Stimulated activated CD8-positive, alpha-beta memory T cell treated with anti-CD3 and anti-CD28 coated beads, Interleukin-15, amount 100 ng/mL, for 1 hour (primary cell): Measurements from ENCODE around the gene CROCC.
"Not testable (repeated sequence)": the region's sequence is repeated elsewhere in the genome, so short reads cannot be mapped to it uniquely, and the experiment has no call there.

ENCODE experiments used
- DNase-seq: peaks from one replicate; pipeline ENCODE4 v3.0.0-alpha.2; 2020; ENCODE audit warnings: low read depth

CROCC gene

DNA sequence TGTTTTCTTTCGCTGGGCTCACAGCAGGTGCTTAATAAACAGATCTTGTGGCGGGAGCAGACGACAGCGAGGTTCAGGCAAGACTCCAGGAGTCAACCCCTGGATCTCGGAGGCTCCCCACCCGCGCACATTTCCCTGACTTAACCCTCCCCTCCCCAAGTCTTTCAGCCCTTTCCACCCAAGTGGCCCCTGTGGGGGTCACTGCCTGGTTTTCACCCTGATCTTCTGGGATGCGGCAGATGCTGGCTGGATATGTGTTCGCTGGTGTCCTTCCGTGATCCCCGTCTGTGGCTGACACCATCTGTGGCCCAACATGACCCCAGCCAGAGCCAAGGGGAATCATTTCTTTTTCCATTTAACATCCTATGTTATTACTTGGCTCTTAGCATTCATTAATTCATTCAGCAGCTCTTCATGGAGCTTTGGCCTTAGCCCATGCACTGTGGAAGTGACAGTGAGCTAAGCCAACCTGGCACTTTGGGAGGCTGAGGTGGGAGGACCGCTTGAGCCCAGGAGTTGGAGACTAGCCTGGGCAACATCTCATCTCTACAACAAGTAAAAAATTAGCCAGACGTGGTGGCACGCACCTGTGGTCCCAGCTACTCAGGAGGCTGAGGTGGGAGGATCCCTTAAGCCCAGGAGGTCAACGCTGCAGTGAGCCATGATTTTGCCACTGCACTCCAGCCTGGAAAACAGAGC, 6.7 kb upstream of the CROCC start:
- not testable (repeated sequence) for DNase-seq

DNA sequence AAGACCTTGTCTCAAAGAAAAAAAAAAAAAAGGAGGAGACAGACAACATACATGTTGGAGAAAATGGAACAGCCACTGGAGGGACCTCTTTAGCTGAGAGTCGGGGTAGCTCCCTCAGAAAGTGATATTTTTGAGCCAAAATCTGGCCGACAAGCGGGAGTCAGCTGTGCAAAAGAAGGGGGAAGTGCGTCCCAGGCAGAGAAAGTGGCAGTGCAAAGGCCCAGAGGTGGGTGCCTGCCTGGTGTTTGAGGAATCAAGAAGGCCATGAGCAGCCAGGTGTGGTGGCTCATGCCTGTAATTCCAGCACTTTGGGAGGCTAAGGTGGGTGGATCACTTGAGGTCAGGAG, 6.1 kb upstream of the CROCC start:
- no peak for DNase-seq

DNA sequence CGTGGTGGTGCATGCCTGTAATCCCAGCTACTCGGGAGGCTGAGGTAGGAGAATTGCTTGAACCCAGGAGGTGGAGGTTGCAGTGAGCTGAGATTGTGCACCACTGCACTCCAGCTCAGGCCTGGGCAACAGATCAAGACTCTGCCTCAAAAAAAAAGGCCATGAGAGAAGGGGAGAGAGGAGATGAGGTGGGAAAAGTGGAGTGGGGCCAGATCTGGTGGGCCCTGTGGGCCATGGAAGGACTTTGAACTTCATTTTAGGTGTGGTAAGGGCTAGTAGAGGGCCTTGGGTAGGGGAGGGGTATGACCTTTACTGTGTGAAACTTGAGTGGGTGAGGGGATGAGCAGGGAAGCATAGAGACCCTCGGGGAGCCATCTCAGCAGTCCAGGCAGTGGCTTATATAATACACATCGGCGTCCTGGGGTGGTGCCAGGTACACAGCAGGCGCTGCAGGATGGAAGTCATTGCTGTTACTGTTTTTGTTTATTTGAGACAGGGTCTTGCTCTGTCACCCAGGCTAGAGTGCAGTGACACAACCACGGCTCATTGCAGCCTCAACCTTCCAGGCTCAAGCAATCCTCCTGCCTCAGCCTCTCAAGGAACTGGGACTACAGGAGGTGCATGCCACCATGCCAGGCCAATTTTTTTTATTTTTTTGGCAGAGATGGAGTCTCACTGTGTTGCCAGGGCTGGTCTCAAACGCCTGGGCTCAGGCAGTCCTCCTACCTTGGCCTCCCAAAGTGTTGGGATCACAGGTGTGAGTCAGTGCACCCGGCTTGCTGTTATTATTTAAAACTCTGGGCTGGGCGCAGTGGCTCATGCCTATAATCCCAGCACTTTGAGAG, 5.5 kb upstream of the CROCC start:
- not testable (repeated sequence) for DNase-seq

DNA sequence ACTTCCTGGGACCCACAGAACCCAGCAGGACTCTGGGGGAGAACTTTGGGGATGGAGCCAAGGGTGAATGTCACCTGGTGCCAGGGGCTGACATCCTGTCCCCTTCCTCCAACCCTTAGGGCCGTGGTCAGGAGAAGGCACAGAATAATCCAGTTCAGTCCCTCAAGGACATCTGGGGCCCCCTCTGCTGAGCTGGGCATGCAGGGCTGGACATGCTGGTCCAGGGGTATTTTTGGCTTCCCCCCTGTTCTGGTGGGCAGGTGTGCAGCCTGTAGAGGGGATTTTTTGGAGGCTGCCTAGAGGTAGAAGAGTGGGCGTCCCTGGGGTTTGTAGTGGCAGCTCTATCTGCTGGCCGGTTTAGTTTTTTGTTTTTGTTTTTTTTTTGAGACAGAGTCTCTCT, 3.4 kb upstream of the CROCC start:
- DNase-seq: no peak

DNA sequence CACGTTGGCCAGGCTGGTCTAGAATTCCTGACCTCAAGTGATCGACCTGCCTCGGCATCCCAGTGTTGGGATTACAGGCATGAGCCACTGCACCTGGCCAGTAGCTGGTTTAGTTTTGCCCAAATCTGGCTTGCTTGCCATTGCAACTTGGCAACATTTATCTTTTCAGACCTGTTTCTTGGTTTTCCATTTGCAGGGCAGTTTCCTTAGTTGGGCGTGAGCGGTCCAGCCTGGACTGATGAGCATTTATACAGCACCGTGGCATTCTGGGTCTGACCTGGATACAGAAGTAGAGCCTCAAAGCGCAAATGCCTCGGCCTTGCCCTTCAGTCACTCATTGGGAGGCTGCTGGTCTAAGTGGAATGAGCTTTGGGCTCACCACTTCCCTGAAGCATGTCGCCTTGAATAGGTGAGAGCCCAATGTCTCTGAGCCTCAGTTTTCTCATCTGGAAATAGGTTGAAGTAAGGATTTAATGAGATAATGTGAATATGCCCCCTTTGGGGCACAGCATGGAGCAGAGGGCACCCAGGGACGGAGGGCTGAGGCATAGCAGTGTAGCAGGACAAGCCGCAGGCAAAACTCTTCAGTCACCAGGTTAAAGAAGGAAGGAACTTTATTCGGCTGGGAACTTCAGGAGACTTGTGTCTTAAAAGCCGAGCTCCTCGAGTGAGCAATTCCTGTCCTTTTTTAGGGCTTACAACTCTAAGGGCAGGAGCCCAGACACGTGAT, 2.6 kb upstream of the CROCC start:
- not testable (repeated sequence) for DNase-seq

DNA sequence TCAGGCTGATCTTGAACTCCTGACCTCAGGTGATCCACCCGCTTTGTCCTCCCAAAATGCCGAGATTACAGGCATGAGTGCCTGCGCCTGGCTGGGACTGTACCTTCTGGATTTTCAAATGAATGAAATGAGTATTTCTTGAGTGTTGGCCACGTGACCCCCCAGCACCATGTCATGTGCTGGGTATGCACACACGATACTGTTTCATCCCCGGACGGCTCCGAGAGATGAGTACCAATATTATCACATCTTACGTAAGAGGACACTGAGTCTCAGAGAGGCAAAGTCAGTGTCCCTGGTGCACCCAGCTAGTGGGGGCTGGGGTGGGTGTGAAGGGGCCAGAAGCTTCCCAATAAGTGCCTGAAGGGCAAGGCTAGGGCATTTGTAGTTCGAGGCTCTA, 780 bp upstream of the CROCC start:
- no peak for DNase-seq

DNA sequence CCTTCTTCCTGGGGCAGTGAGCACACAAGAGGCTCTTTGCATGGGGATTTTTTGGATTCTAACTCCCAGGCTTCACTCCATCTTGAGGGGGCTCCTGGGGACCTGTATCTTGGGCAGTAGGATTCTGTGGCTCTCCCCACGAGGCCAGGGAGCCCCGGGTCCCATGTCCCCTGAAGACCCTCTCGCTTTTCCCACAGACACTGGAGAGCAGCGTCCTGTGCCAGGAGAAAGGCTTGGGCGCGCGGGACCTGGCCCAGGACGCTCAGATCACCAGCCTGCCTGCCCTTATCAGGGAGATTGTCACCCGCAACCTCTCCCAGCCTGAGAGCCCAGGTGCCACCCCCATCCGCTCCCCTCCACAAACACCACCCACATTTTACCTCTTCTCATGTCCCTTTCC, 735 bp downstream of the CROCC start:
- DNase-seq: no peak

DNA sequence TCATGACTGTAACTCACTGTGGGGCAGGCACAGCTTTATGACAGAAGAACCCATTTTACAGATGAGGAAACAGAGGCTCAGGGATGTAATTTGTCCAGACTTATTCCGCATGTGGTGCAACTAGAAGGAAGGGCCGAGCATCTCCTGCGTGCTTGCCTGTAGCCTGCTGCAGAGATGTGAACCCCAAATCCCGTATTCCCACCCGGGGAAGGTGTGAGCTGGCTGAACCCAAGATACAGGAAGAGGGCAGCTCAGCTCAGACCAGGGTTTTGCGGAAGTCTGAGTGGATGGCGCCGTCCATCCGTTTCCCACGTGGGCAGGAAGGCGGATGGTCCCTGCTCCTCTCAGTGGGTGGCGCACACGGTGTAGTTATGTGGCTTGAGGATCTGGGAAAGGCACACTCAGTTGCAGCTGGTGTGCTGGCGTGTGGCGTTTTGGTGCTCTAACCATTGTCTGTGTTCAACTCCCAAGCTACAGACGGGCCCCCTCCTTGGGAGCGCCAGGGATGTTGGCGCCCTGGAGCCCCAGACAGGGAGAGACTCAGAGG, 1.2 kb downstream of the CROCC start:
- no peak for DNase-seq

DNA sequence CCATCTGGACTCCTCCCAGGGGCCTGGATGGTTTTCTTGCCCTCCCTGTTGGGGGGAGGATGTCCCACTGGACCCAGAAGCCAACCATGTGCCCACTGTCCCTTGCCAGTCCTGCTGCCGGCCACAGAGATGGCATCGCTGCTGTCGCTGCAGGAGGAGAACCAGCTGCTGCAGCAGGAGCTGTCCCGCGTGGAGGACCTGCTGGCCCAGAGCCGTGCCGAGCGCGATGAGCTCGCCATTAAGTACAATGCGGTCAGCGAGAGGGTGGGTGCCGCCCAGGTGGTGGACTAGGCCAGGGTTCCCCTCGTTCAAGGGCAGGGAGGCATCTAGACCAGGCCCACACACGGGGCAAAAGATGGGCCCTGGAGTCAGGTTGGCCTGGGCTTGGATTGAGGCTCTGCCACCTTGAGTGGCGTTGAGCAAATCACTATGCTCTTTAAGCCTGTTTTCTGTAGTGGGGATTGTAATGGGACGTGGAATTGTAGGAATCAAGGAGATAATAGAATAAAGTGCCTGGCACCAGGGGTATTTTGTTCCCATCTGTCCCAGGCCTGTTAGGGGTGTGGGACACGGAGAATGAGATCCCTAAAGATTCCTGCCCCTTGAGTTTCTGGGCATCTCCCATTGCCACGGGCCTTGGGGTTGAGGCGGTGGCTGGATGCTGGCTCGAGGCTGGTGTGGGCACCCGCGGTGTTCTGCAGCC, 2.6 kb downstream of the CROCC start:
- DNase-seq: no peak

DNA sequence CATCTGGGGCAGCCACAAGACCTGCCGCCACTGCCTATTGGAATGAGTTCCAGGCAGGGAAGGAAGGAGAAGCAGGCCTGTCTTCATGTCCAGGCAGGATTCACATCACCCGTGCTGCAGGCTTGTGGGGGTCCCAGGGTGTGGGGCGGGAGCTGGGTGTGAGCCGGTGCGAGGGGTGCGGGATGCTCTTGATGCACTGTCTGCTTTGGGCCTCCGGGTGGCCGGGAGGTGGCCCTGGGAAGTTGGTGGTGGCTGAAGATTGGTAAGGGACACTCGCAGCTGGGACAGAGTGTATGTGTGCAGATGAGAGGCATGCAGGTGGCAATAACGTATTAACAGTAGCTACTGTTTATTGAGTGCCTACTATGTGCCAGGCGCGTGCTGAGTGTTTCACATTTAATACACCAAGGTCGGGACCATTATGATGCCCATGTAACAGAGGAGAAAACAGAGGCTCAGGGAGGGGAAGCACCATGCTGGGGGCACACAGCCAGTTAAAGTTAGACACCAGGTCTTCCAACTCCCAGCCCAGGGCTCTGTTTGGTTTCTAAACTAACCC, 3.3 kb downstream of the CROCC start:
- no peak for DNase-seq

DNA sequence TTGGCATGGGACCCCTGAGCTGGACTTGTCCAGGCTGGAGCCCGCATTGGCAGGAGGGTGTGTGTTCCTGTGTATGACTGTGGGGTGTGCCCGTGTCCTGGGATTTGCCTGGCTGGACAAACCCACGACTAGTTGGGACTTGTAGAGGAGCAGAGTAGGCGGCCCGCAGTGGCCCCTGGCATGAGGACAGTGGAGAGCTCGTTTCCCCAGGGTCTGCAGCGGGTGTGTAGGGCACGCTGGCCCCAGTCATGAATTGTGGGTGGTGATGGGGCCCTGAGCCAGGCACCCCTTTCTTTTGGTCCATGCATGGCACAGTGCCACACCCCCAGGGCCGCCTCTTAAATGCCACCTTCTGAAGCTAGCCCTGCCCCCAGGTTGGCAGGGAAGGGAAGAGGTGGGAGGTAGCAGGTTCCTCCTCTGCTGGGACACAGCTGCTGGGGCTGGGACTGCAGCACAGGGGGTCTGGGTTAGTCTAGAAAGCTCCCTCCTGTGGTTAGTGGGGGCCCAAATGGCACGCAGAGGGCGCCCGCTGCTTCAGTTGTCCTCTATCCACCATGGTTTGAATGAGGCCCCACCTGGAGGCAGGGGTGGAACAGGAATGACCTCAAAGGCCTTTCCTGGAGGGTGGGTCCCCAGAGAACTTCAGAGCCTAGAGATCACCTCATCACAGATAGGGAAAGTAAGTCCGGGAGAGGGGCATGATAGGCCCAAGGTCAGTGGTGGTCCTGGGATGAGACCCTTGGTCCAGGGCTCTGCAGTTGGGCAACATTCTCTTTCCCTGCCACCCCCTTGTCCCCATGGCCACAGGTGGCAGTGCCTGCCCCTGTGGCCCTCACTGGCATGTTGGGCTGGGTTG, 4.1 kb downstream of the CROCC start:
- DNase-seq: no peak

DNA sequence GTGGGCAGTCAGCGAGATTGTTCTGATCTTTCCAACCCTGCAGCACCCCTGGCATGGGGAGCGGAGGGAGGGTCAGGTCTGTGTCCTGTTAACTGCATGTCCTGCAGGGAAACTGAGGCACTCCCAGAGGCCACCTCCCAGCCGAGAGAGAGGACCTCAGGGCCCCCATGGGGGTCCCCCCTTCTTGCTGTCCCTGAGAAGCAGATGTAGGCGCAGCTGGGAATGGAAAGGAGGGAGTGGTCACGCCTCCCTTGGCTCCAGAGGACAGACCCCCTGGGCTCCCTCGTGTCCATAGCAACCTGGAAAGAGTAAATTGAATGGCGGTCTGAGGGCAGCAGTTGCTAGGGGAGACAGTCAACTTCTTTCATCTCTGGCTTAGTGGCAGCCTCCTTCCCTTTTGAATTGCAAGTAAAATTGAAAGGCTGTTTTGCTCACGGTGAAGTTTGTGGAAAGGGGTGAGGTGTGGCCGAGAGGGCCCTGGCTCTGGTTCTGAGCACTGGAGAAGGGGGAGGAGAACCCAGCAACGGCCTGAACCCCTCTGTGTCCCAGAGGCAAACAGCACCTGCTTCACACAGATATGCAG, 4.9 kb downstream of the CROCC start:
- no peak for DNase-seq

DNA sequence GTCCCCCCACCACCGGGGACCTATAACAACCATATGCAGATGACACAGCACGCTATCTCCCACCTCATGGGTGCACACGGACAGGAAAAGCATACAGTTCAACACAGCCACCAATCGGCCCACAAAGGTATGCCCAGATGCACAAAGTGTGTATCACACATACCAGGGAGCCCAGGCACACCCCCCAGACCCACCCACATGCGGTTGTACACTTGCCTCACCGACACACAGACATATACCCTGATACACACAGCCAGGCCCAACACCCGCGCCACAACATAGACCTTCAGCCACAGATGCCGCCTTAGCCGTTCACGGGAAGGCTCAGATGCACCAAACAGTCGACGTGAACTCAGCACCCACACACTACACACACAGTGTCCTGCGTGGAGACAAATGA, 5.5 kb downstream of the CROCC start:
- DNase-seq: no peak

DNA sequence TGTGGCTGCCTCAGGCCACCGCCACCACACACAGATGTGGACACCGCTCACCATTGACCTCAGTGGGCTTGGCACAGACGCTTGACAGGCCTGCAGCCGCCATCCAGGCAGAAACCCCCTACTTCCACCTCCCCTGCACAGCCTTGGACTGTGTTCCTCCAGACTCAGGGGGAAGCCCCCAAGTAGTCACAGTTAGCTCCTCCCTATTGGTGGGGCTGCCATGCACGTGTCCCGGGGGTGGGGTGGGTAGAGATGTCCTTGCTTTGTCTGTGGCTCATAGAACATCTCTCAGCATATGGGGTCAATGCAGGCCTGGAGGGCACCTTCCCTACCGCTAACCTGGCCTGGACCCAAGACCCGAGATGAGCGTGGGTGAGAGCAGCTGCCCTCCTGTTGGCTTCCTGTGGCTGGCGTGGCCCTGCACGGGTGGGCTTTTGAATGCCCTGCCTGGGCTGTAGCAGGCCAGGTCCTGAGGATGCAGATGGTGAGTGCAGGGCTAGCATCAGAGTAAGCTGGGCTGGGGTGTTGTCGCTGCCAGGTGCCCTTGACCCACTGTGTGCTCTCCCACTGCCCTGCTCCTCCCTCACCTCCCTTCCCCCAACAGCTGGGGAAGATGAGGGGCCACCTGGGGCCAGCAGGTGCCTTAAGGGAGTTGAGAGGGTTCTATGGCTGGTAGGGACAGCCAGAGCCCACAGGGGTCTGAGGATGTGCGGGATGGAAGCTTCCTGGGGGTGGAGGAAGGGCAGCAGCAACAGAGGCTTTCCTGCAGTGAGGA, 6.2 kb downstream of the CROCC start:
- no peak for DNase-seq

DNA sequence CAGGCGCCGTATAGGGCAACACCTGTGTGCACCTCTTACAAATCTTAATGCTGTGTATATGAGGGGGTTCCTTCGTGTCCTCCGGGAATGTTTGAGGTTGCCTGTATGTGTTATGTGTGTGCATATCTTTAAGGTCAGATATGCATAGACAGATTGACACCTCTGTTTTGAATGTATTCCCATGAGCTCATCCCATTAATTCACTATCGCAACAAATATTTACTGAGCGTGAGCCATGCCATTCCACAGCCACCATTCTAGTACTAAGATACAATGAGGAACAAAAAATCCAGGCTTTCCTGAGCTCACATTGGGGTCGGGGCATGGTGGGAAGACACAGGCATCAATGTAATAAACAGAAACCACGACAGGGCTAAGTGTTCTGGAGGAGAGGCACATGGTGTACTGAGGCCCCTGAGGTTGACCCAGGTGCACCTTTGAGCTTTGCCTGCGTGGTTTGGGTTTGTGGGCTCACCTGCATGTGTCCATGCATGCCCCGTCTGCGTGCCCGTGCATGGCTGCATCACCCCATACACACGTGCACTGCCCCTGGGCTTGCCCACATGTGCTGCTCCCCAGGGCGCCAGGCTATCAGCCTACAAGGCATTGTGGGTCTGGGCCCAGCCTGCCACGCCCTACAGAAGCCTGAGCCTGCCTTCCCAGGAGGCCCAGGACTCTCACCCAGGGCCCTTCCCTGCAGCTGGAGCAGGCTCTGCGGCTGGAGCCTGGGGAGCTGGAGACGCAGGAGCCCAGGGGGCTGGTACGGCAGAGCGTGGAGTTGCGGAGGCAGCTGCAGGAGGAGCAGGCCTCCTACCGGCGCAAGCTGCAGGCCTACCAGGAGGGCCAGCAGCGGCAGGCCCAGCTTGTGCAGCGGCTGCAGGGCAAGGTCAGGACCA, 7.7 kb downstream of the CROCC start:
- not testable (repeated sequence) for DNase-seq

DNA sequence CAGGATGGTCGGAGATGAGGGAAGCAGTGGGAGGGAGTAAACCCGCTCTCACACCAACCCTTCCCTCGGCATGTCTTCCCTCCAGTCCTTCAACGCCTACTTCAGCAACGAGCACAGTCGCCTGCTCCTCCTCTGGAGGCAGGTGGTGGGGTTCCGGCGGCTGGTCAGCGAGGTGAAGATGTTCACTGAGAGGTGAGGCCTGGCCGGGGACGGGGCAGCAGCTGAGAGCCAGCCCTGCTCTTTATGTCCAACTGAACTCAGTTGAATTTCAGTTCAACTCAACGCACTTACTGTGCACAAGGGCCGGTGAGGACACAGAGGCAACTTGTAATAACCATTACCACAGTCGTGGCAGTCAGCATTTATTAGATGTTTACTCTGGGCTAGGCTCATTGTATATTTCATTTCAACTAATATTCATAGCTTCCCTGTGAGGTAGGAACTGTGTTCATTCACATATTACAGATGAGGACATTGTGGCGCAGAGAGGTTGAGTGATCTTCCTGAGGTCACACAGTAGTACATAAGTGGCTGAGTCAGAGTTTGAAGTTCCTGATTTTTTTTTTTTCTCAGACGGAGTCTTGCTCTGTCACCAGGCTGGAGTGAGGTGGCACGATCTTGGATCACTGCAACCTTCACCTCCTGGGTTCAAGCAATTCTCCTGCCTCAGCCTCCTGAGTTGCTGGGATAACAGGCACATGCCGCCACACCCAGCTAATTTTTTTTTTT, 9.6 kb downstream of the CROCC start:
- DNase-seq: not testable (repeated sequence)

DNA sequence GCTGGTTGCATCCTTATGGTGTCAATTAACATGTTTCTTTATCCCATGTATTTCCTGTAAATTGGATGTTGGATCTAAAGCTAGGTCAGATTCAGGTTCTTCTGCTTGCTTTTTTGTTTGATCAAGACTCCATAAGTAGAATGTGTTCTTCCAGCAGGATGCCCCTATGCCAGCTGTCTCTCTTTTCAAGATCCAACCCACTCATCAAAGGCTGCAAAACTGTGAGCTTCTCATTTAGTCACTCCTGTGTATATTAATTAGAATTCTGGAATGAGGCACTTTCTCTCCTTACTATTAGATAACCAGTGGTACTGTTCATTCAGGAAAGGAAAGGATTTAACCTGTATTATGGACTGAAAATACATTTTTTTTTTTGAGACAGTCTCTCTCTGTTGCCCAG, 12.2 kb downstream of the CROCC start:
- not testable (repeated sequence) for DNase-seq

DNA sequence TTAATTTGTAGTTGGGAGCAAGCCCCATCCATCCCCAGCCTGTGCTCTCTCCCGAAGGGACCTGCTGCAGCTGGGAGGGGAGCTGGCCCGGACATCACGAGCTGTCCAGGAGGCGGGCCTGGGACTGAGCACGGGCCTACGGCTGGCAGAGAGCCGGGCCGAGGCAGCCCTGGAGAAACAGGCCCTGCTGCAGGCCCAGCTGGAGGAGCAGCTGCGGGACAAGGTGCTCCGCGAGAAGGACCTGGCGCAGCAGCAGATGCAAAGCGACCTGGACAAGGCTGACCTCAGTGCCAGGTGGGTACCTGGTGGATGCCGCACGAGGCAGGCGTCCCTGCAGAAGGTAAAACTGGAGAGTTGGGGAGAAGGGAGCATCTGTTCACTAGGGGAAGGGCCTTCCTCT, 14.8 kb downstream of the CROCC start:
- DNase-seq: not testable (repeated sequence)
